ENCODE results near the gene PTPN7.

DNA sequence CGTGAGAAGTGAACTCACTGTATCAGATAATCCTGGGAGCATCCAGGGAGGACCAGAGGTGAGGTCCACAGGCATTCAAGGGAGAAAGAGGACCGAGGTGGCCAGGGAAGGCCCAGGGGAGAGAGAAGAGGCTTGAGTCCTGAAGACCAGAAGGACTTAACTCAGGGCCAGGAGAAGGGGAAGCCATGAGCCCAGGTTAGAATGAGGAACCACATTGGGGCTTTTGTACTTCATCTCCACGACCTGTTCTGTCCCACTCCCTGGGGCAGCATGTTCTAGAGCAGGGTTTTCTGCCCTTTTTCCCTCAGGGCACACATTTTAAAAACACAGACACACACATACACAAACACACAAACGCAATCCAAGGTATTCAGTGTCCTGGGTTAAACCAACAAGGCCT, 41.6 kb upstream of the PTPN7 start:
- TF ChIP-seq POLR2A (IDR thresholded peaks at IDR 0.05): no peak
- no peak for TF ChIP-seq CTCF (IDR thresholded peaks at IDR 0.05)
- no peak for TF ChIP-seq POLR2AphosphoS5 (IDR thresholded peaks at IDR 0.05)
- TF ChIP-seq EP300 (IDR thresholded peaks at IDR 0.05): no peak
